RWPE2 (cell line): ENCODE measurements around the gene E2F3.

Source experiments
- ATAC-seq: fragments of 200-7000 bp; cut with Tn5 transposase; 3 replicates; pipeline ENCODE4 v1.9.1; 2021; ENCODE audit warnings: low read depth
- DNase-seq: peaks from one replicate; pipeline ENCODE4 v3.0.0-alpha.2; 2020; ENCODE audit warnings: low spot score
- H3K27ac ChIP-seq: fragments of 450-650 bp; 2 replicates; pipeline ENCODE4 v1.5.1; 2017; ENCODE audit warnings: mild to moderate bottlenecking; ENCODE audit not compliant: poor library complexity, severe bottlenecking
- H3K27me3 ChIP-seq: fragments of 250-450 bp; sonication (Bioruptor Pico); 2 replicates; pipeline ENCODE4 v1.5.1; 2021; ENCODE audit warnings: mild to moderate bottlenecking, moderate library complexity; ENCODE audit not compliant: insufficient read depth, poor library complexity, severe bottlenecking
- H3K36me3 ChIP-seq: fragments of 250-450 bp; sonication (Bioruptor Pico); 2 replicates; pipeline ENCODE4 v1.5.1; 2020; ENCODE audit warnings: low read depth, mild to moderate bottlenecking, moderate library complexity
- H3K4me1 ChIP-seq: fragments of 250-450 bp; sonication (Bioruptor Pico); 2 replicates; pipeline ENCODE4 v1.5.1; 2021; ENCODE audit warnings: mild to moderate bottlenecking, moderate library complexity; ENCODE audit not compliant: insufficient read depth, poor library complexity, severe bottlenecking
- H3K4me3 ChIP-seq: fragments of 250-450 bp; sonication (Bioruptor Pico); 2 replicates; pipeline ENCODE4 v1.5.1; 2021; ENCODE audit warnings: mild to moderate bottlenecking, moderate library complexity; ENCODE audit not compliant: severe bottlenecking
- H3K9me3 ChIP-seq: fragments of 250-450 bp; sonication (Bioruptor Pico); 2 replicates; pipeline ENCODE4 v1.5.1; 2021; ENCODE audit warnings: mild to moderate bottlenecking, moderate library complexity; ENCODE audit not compliant: severe bottlenecking
- TF ChIP-seq, protein P1 (sequence below): fragments of 450-650 bp; IDR thresholded peaks from one replicate; pipeline ENCODE4 v1.5.1; 2017; ENCODE audit warnings: mild to moderate bottlenecking, moderate library complexity; ENCODE audit not compliant: poor library complexity, severe bottlenecking

The E2F3 gene

DNA sequence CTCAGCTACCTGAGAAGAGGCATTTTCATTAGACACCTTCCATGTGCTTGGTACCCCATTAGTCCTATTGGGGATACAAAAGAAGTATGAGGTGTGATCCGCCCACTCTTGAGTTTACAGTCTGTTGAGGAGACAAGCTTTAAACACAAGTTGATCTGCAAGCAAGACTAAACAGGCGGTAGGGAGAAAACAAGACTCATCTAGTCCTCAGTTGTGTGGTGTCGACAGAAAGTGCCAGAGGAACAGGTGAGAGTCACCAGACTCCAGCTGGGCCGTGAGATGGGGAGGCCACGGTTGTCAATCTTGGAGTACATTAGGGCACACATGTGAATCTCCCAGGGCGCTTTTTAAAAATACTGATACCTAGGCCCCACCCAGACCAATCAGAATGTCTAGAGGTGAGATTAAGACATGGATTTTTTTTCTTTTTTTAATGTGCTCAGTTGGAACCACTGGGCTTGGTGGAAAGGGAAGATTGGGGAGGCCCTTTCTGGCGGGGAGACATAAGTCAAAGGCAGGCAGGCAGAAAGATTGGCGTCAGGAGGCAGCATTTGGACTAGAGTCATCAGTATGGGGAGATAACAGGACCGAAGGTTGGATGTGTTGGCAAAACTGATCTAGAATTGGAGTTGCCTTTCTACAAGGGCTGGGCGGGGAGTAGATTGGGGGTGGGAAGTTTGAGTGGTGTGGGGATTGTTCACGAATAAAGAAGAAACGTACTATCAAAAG is 10.4 kb downstream of the E2F3 start:
- ATAC-seq = no peak
- no peaks in the 10 kb centered on the region for H3K27me3 ChIP-seq
- H3K9me3 ChIP-seq = no peaks in the 10 kb centered on the region
- DNase-seq = no peak
- peaks cover 44% of the 10 kb centered on the region for H3K36me3 ChIP-seq
- H3K4me3 ChIP-seq = no peak overlapping the region
- no peak overlapping the region for H3K27ac ChIP-seq
- H3K4me1 ChIP-seq = no peaks in the 10 kb centered on the region
- TF ChIP-seq, protein P1, sequence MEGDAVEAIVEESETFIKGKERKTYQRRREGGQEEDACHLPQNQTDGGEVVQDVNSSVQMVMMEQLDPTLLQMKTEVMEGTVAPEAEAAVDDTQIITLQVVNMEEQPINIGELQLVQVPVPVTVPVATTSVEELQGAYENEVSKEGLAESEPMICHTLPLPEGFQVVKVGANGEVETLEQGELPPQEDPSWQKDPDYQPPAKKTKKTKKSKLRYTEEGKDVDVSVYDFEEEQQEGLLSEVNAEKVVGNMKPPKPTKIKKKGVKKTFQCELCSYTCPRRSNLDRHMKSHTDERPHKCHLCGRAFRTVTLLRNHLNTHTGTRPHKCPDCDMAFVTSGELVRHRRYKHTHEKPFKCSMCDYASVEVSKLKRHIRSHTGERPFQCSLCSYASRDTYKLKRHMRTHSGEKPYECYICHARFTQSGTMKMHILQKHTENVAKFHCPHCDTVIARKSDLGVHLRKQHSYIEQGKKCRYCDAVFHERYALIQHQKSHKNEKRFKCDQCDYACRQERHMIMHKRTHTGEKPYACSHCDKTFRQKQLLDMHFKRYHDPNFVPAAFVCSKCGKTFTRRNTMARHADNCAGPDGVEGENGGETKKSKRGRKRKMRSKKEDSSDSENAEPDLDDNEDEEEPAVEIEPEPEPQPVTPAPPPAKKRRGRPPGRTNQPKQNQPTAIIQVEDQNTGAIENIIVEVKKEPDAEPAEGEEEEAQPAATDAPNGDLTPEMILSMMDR = no peak

DNA sequence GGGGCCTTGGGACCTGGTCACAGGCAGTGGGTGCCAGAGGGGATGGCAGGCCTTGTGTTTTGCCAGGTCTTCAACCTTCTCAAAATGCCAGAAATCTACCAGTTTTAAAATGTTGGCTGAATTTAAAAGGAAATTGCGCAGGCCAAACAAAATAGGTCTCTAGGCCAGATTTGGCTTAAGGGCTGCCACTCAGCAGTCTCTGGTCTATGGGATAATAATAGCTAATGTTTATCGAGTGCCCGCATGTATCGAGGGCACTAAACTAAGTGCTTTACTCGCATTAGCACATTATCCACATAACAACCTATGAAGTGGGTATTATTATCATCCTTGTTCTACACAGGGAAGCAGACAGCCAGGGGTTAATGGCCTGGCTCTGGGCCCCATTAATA is 11.0 kb downstream of the E2F3 start:
- Histone ChIP-seq H3K27ac (no peak overlapping the region), H3K4me1 (no peaks in the 10 kb centered on the region), H3K4me3 (no peak overlapping the region), H3K27me3 (no peaks in the 10 kb centered on the region), H3K9me3 (no peaks in the 10 kb centered on the region), H3K36me3 (peaks cover 38% of the 10 kb centered on the region)
- DNase-seq = no peak
- ATAC-seq = no peak
- TF ChIP-seq, protein P1 = no peak

DNA sequence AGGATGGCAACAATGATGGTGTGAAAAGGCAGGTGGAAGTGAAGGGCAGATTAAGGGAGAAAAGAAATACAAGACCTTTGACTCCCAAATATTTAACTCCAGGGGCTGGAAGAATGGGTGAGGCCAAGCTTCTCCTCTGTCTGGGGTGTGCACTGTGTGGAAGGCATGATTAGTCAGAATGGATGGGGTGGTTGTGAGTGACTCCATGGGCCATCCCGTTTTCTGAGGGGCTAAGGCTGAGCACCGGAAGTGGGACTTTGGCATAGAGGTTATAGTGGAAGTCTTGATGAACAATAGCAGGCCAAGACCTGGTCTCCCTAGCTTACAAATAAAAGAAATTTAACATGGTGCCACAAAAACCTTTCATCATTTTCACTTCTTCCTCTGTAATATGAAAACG is 12.1 kb downstream of the E2F3 start:
- Histone ChIP-seq H3K27ac (no peak overlapping the region), H3K27me3 (no peaks in the 10 kb centered on the region), H3K4me3 (no peak overlapping the region), H3K36me3 (peaks cover 32% of the 10 kb centered on the region), H3K9me3 (no peaks in the 10 kb centered on the region), H3K4me1 (no peaks in the 10 kb centered on the region)
- TF ChIP-seq, protein P1 = no peak
- no peak for DNase-seq
- ATAC-seq = no peak

DNA sequence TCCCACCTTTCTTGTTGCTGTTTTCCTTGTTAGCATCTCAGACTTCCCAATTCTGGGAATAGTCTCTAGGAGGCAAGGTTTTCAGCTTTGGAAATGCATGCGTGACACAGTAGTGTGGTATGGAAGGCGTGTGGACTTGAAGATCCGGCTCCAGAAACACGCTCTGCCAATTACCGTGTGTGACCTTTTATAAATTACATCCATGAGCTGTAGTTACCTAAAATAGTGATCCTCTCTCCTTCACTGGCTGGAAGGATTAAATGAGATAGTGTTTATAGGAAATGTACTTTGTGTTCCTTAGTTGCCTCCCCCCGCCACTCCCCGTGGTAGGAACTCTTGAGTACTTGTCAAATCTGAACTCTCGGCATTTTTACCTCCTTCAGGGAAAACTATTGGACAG is 13.0 kb downstream of the E2F3 start:
- Histone ChIP-seq H3K4me1 (no peaks in the 10 kb centered on the region), H3K4me3 (no peak overlapping the region), H3K27me3 (no peaks in the 10 kb centered on the region), H3K27ac (no peak overlapping the region), H3K9me3 (no peaks in the 10 kb centered on the region), H3K36me3 (peaks cover 32% of the 10 kb centered on the region)
- TF ChIP-seq, protein P1 = no peak
- no peak for ATAC-seq
- DNase-seq = no peak

DNA sequence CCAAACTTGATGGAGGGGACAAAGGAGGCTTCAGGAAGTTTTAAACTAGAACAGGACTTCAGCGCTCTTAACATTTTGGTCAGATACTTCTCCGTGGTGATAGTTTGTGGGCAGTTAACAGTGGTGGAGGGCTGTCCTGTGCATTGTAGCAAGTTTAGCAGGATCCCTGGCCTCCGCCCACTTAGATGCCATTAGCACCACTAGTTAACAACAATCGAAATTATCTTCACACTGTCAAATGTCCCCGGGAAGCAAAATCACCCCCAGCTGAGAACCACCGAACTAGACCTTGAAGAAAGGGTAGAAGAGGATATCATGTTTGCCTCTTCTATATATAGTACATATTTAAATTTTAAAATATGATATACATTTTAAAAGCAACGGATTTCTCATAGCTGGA is 13.6 kb downstream of the E2F3 start:
- Histone ChIP-seq H3K36me3 (peaks cover 30% of the 10 kb centered on the region), H3K27ac (no peak overlapping the region), H3K4me3 (no peak overlapping the region), H3K9me3 (no peaks in the 10 kb centered on the region), H3K27me3 (no peaks in the 10 kb centered on the region), H3K4me1 (no peaks in the 10 kb centered on the region)
- TF ChIP-seq, protein P1 = no peak
- DNase-seq (no peak), ATAC-seq (no peak)
